Heart right ventricle (tissue), 16 donors: ENCODE measurements around the gene ARL2. TPM values are rescaled to one million over a fixed set of nuclear protein-coding genes. Genes with fewer than 3 reads are reported as not detected.
"Not testable (repeated sequence)": the region's sequence is repeated elsewhere in the genome, so short reads cannot be mapped to it uniquely, and the experiment has no call there.

Experiments
- ATAC-seq, 8 donors: fragments of 200-7000 bp; cut with Tn5 transposase; one replicate each; pipeline ENCODE4 v1.9.1; 2020; ENCODE audit warnings: mild to moderate bottlenecking in 8 of 8, moderate library complexity in 8 of 8, moderate number of reproducible peaks in 1 of 8
- DNase-seq, 2 donors: peaks; one replicate each; pipeline ENCODE4 v3.0.0-alpha.2; 2020
- H3K27ac ChIP-seq, 10 donors: fragments of 200-600 bp; sonication (generic) in 2 of 10; one replicate each; pipeline versions ENCODE4 v1.5.0 to v1.8.0; 2020 to 2022; ENCODE audit warnings: mild to moderate bottlenecking in 3 of 10
- H3K27me3 ChIP-seq, 7 donors: fragments of 200-600 bp; one replicate each; pipeline ENCODE4 v1.8.0; 2021 to 2022; ENCODE audit warnings: mild to moderate bottlenecking in 2 of 7
- H3K36me3 ChIP-seq, 9 donors: fragments of 200-600 bp; sonication (generic) in 1 of 9; one replicate each; pipeline versions ENCODE4 v1.5.0 to v1.8.0; 2020 to 2022; ENCODE audit warnings: mild to moderate bottlenecking in 2 of 9
- H3K4me1 ChIP-seq, 9 donors: fragments of 200-600 bp; sonication (generic) in 1 of 9; one replicate each; pipeline versions ENCODE4 v1.5.0 to v1.8.0; 2020 to 2022; ENCODE audit warnings: mild to moderate bottlenecking in 4 of 9
- H3K4me3 ChIP-seq, 10 donors: fragments of 200-600 bp; sonication (generic) in 2 of 10; one replicate each; pipeline versions ENCODE4 v1.5.0 to v1.8.0; 2020 to 2022; ENCODE audit warnings: mild to moderate bottlenecking in 7 of 10, moderate library complexity in 2 of 10
- H3K9me3 ChIP-seq, 11 donors: fragments of 200-600 bp in 10 of 11; sonication (generic) in 2 of 11; one replicate each; pipeline versions ENCODE4 v1.5.0 to v1.8.0; 2013 to 2022; ENCODE audit warnings: mild to moderate bottlenecking in 2 of 11, control low read depth in 1 of 11, moderate library complexity in 1 of 11
- WGBS, 2 donors: extraction: QIAGEN DNeasy Blood & Tissue Kit; methylation state at CpG; one replicate each; pipeline ENCODE4 v1.1.7; 2013; ENCODE audit warnings: inconsistent platforms in 1 of 2; 5-methylcytosine and 5-hydroxymethylcytosine counted together
- intact Hi-C, 10 donors: fragments of 100-400 bp; cut with DNase I; formaldehyde crosslinking; loops; one replicate each; pipeline versions ENCODE4 v1.11.1 to v1.14.2; 2022
- polyA plus RNA-seq, 2 donors: library from polyadenylated mRNA; stranded (reverse); fragments of 200-250 nt; gene quantifications; one replicate each; pipeline ENCODE4 v1.2.3, GENCODE V29; 2013
- total RNA-seq, 10 donors: library from RNA; stranded (reverse); fragmentation: NEBNext Ultra II Directional in 3 of 10; extraction: Animal tissue kit (Norgen Biotek cat#: 25700) in 3 of 10; gene quantifications; one replicate each; pipeline versions ENCODE4 v1.2.1 to v1.2.4, GENCODE V29; 2021 to 2023
- TF ChIP-seq, protein P1 (sequence below), 9 donors: fragments of 200-600 bp; sonication (generic) in 2 of 9; IDR thresholded peaks; one replicate each; pipeline versions ENCODE4 v1.5.0 to v1.8.0; 2021 to 2022; ENCODE audit warnings: antibody characterized with exemption in 9 of 9, mild to moderate bottlenecking in 5 of 9, moderate library complexity in 1 of 9
- donor health status: Arrhythmogenic right ventricular cardiomyopathy.
- donor health status: ischemic (EF 13 %, LVEDD 7.1; RV severe dilation, severe dysfunction).
- donor health status: healthy with polysubstance abuse.
- donor health status: DM: no; HTN: yes; CAD: no.
- donor health status: DM: no; HTN: no; CAD: no.
- donor health status: ischemic (EF 25% LVEDD 6.9; RV normal size, moderate dysfunction).
- donor health status: ischemic (EF 25% LVEDD 5.7; RV mildly dilated, moderate dysfunction).
- donor health status: healthy.
- donor health status: DM: yes; HTN: yes; CAD: no.
- donor health status: Ischemic cardiomyopathy.
- donor health status: ischemic (EF 35%, LVEDD 5.7; RV mildly dilated, moderate dysfunction).
- donor health status: nonischemic (EF 11% LVEDD 7.7; RV severe dilation, severe dysfunction).
- donor health status: DM: yes; HTN: yes; CAD: no.
- donor health status: PGD.
- donor health status: ischemic (EF 29% LVEDD 5.4; RV normal size, mild dysfunction).
- donor health status: nonischemic (EF 23%, LVEDD 6.1; RV moderate dilation, normal function).

Gene ARL2
- total and polyA plus RNA-seq, 12 donors, result 92.6 to 157 (median 117) TPM

GRCh38 chr11:64971421-64972233, 42.3 kb upstream of the ARL2 start, which contains the start of gene MAJIN:
Gene MAJIN, minus strand, starts transcription at chr11:64972108. Its CDS starts 12,703 bp downstream, at chr11:64959405.
- Histone ChIP-seq H3K4me1 (peaks cover 3 to 15% (median 10%) of the 10 kb centered on the region in 9 donors), H3K9me3 (no peaks in the 10 kb centered on the region), H3K27me3 (peaks cover 0 to 39% (median 4%) of the 10 kb centered on the region in 7 donors), H3K36me3 (no peaks in the 10 kb centered on the region), H3K4me3 (peak within 1 kb of the TSS; percentile 26 to 54 (median 48)), H3K27ac (peak within 1 kb of the TSS in 7 of 10 donors; percentile 17 to 69 (median 55))
- TF ChIP-seq, protein P1, sequence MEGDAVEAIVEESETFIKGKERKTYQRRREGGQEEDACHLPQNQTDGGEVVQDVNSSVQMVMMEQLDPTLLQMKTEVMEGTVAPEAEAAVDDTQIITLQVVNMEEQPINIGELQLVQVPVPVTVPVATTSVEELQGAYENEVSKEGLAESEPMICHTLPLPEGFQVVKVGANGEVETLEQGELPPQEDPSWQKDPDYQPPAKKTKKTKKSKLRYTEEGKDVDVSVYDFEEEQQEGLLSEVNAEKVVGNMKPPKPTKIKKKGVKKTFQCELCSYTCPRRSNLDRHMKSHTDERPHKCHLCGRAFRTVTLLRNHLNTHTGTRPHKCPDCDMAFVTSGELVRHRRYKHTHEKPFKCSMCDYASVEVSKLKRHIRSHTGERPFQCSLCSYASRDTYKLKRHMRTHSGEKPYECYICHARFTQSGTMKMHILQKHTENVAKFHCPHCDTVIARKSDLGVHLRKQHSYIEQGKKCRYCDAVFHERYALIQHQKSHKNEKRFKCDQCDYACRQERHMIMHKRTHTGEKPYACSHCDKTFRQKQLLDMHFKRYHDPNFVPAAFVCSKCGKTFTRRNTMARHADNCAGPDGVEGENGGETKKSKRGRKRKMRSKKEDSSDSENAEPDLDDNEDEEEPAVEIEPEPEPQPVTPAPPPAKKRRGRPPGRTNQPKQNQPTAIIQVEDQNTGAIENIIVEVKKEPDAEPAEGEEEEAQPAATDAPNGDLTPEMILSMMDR (IDR thresholded peaks at IDR 0.05), result no peak
- intact Hi-C loops, result no loop called here
- DNase-seq (peak; percentile 90 to 95), ATAC-seq (peak; percentile 89 to 96 (median 92))
- 12% methylated on average over 57 to 67 of the region's 69 CpGs for WGBS, 2 donors

DNA sequence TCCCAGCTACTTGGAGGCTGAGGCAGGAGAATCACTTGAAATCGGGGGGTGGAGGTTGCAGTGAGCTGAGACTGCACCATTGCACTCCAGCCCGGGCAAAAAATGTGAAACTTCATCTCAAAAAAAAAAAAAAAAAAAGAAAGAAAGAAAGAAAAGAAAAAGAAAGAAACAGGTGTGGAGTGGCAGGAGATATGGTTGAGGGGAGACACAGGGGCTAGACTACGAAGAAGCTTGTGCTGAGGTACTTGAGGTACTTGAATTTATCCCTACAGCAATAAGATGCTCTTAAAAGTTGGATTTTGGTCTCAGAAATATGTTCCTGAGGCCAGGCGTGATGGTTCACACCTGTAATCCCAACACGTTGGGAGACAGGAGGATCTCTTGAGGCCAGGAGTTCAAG, 39.8 kb upstream of the ARL2 start:
- intact Hi-C loops, result no loop called here
- no peak overlapping the region for H3K27ac ChIP-seq
- ATAC-seq (no peak), DNase-seq (no peak)
- no peak overlapping the region for H3K4me3 ChIP-seq
- no peaks in the 10 kb centered on the region for H3K9me3 ChIP-seq
- TF ChIP-seq, protein P1 (IDR thresholded peaks at IDR 0.05), result no peak
- peaks cover 3 to 15% (median 10%) of the 10 kb centered on the region in 9 donors for H3K4me1 ChIP-seq
- peaks cover 0 to 35% (median 4%) of the 10 kb centered on the region in 7 donors for H3K27me3 ChIP-seq
- WGBS, 2 donors, result 77 to 84% methylated on average over 5 of the region's 5 CpGs
- H3K36me3 ChIP-seq, result no peaks in the 10 kb centered on the region

GRCh38 chr11:64976651-64977050, 37.3 kb upstream of the ARL2 start:
- intact Hi-C loops, result loop anchor here in 1 of 10 donors (5.0 kb wide), 1 partner anchor 49 kb away; no protein-coding TSS in a partner anchor
- no peak for DNase-seq
- peaks cover 0 to 32% (median 4%) of the 10 kb centered on the region in 7 donors for H3K27me3 ChIP-seq
- no peak overlapping the region for H3K27ac ChIP-seq
- H3K9me3 ChIP-seq, result no peaks in the 10 kb centered on the region
- 67 to 80% methylated on average over 2 of the region's 2 CpGs for WGBS, 2 donors
- peaks cover 1 to 11% (median 7%) of the 10 kb centered on the region in 9 donors for H3K4me1 ChIP-seq
- no peaks in the 10 kb centered on the region for H3K36me3 ChIP-seq
- TF ChIP-seq, protein P1 (IDR thresholded peaks at IDR 0.05), result no peak
- no peak for ATAC-seq
- no peak overlapping the region for H3K4me3 ChIP-seq

DNA sequence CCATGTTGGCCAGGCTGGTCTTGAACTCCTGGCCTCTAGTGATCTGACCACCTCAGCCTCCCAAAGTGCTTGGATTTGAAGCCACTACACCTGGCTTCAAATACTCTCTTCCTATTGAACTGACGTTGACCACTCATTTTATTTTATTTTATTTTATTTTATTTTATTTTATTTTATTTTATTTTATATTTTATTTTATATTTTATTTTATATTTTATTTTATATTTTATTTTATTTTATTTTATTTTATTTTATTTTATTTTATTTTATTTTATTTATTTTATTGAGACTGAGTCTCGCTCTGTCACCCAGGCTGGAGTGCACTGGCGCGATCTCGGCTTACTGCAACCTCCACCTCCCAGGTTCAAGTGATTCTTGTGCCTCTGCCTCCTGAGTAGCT, 30.6 kb upstream of the ARL2 start:
- intact Hi-C loops, DNase-seq, ATAC-seq, H3K4me3 ChIP-seq, H3K4me1 ChIP-seq, H3K36me3 ChIP-seq, H3K27ac ChIP-seq, H3K9me3 ChIP-seq: not testable (repeated sequence)
- peaks cover 0 to 11% (median 3%) of the 10 kb centered on the region in 7 donors for H3K27me3 ChIP-seq
- 88% methylated on average over 5 of the region's 5 CpGs for WGBS, 2 donors
